PFSK-1 (cell line): ENCODE results near the gene TRIM63.

Experiments
- FOXP2 ChIP-seq: optimal IDR thresholded peaks from 2 replicates; pipeline ENCODE3; 2011; ENCODE audit warnings: borderline replicate concordance, control low read depth, inconsistent platforms; ENCODE audit not compliant: insufficient read depth; ENCODE audit errors: extremely low read length, extremely low read depth
- POLR2AphosphoS5 ChIP-seq: IDR thresholded peaks from 2 replicates; pipeline ENCODE4 v1.6.1; 2012; ENCODE audit warnings: low read depth, mild to moderate bottlenecking, control low read depth, low read length, moderate library complexity
- TAF1 ChIP-seq: IDR thresholded peaks from 2 replicates; pipeline ENCODE4 v1.6.1; 2012; ENCODE audit warnings: low read length, control low read depth, borderline replicate concordance; ENCODE audit not compliant: insufficient read depth
- TF ChIP-seq, protein P1 (sequence below), 2 experiments: IDR thresholded peaks; 2 replicates each; pipeline versions ENCODE4 v1.6.1 to v1.8.0; 2011 to 2012; ENCODE audit warnings: low read depth in 2 of 2, low read length in 2 of 2, control low read depth in 1 of 2, inconsistent platforms in 1 of 2, mild to moderate bottlenecking in 1 of 2, moderate library complexity in 1 of 2; ENCODE audit not compliant: insufficient read depth in 1 of 2

DNA sequence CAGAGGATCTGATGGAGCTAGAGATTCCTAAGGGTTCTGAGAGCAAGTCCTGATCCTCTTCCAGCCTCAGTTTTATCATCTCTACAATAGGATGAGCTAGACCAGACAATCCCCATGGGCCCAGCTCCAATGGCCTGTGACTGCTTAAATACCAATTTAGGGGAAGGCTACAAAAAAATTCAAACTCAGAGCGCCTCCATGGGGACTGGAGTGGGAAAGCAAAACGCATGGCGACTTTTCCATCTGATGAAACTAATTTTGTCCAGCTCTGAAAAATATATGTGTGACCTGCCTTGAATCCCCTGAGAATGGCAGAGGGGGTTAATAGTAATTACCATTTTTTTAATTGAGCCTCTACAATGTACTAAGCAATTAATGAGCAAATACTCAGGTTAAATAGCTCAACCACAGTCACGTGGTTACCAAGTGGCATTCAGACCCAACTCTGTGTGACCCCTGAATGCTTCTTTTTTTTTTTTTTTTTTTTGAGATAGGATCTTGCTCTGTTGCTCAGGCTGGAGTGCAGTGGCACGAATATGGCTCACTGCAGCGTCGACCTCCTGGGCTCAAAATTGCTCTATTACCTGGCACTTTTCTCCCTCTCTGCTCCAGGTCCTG is 37.5 kb downstream of the TRIM63 start:
- TF ChIP-seq, protein P1, sequence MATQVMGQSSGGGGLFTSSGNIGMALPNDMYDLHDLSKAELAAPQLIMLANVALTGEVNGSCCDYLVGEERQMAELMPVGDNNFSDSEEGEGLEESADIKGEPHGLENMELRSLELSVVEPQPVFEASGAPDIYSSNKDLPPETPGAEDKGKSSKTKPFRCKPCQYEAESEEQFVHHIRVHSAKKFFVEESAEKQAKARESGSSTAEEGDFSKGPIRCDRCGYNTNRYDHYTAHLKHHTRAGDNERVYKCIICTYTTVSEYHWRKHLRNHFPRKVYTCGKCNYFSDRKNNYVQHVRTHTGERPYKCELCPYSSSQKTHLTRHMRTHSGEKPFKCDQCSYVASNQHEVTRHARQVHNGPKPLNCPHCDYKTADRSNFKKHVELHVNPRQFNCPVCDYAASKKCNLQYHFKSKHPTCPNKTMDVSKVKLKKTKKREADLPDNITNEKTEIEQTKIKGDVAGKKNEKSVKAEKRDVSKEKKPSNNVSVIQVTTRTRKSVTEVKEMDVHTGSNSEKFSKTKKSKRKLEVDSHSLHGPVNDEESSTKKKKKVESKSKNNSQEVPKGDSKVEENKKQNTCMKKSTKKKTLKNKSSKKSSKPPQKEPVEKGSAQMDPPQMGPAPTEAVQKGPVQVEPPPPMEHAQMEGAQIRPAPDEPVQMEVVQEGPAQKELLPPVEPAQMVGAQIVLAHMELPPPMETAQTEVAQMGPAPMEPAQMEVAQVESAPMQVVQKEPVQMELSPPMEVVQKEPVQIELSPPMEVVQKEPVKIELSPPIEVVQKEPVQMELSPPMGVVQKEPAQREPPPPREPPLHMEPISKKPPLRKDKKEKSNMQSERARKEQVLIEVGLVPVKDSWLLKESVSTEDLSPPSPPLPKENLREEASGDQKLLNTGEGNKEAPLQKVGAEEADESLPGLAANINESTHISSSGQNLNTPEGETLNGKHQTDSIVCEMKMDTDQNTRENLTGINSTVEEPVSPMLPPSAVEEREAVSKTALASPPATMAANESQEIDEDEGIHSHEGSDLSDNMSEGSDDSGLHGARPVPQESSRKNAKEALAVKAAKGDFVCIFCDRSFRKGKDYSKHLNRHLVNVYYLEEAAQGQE (IDR thresholded peaks at IDR 0.05; ENCODE audit: insufficient read depth in 1 of 2, low read depth in 2 of 2, low read length in 2 of 2) = no peak
- TF ChIP-seq TAF1 (no peak), POLR2AphosphoS5 (no peak), FOXP2 (no peak)
